Ishikawa (cell line): Measurements from ENCODE around the gene FAM222B.

ENCODE experiments used
- CEBPB ChIP-seq: IDR thresholded peaks from 2 replicates; pipeline ENCODE4 v1.6.1; 2012
- CREB1 ChIP-seq: IDR thresholded peaks from 2 replicates; pipeline ENCODE4 v1.6.1; 2012; ENCODE audit warnings: low read depth
- EGR1 ChIP-seq: IDR thresholded peaks from 2 replicates; pipeline ENCODE4 v1.6.1; 2012
- EP300 ChIP-seq: IDR thresholded peaks from 2 replicates; pipeline ENCODE4 v1.6.1; 2012; ENCODE audit warnings: borderline replicate concordance
- FOXM1 ChIP-seq: IDR thresholded peaks from 2 replicates; pipeline ENCODE4 v1.6.1; 2012; ENCODE audit warnings: low read depth, borderline replicate concordance
- NFIC ChIP-seq: IDR thresholded peaks from 2 replicates; pipeline ENCODE4 v1.6.1; 2012
- RAD21 ChIP-seq: IDR thresholded peaks from 2 replicates; pipeline ENCODE4 v1.6.1; 2012; ENCODE audit warnings: low read depth
- TAF1 ChIP-seq: IDR thresholded peaks from 2 replicates; pipeline ENCODE4 v1.6.1; 2012; ENCODE audit warnings: low read depth, mild to moderate bottlenecking
- TCF12 ChIP-seq: IDR thresholded peaks from 2 replicates; pipeline ENCODE4 v1.6.1; 2012; ENCODE audit warnings: low read depth
- TEAD4 ChIP-seq: IDR thresholded peaks from 2 replicates; pipeline ENCODE4 v1.6.1; 2012
- YY1 ChIP-seq: IDR thresholded peaks from 2 replicates; pipeline ENCODE4 v1.6.1; 2012; ENCODE audit warnings: low read depth
- ZBTB7A ChIP-seq: IDR thresholded peaks from 2 replicates; pipeline ENCODE4 v1.6.1; 2012; ENCODE audit warnings: low read depth
- TF ChIP-seq, protein P1 (sequence below): IDR thresholded peaks from 2 replicates; pipeline ENCODE4 v1.6.1; 2012
- TF ChIP-seq, protein P2 (sequence below): IDR thresholded peaks from 2 replicates; pipeline ENCODE4 v1.6.1; 2012
- TF ChIP-seq, protein P3 (sequence below): IDR thresholded peaks from 2 replicates; pipeline ENCODE4 v1.6.1; 2012; ENCODE audit warnings: low read depth, mild to moderate bottlenecking

The FAM222B gene

DNA sequence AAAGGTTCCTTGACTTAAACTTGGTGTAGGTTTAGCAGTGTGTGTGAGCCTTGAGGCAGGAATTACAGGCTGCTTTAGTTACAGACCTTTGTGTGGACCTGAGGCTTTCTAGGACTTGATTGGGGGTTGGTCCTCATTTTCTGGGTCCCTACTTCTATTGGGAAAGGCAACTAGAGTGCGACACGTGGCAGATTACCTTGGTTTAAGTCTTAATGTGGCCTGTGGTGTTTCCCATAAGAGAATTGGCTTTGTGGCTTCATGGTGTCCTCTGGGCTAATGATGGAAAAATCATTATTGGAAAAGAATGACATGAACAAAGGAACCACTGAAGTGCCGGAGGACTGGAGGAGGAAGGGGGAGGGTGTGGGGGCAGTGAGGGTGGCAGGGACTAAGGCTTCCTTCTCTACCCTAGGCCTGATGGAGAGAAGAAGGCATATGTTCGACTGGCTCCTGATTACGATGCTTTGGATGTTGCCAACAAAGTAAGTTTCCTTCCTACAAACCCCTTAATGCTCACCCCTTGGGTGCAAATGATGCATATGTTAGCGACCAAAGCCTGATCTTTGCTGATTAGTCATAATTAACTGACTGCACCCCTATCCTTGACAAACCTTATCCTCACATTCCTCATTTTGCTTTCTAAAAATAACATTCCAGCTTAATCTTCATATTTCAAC lies 119.3 kb downstream of the FAM222B start:
- TF ChIP-seq TAF1 (no peak), RAD21 (no peak), FOXM1 (no peak), NFIC (no peak), EP300 (no peak), ZBTB7A (no peak), YY1 (no peak), TEAD4 (no peak), TCF12 (no peak), CREB1 (no peak), EGR1 (no peak), CEBPB (no peak)
- TF ChIP-seq, protein P1, sequence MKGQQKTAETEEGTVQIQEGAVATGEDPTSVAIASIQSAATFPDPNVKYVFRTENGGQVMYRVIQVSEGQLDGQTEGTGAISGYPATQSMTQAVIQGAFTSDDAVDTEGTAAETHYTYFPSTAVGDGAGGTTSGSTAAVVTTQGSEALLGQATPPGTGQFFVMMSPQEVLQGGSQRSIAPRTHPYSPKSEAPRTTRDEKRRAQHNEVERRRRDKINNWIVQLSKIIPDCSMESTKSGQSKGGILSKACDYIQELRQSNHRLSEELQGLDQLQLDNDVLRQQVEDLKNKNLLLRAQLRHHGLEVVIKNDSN: no peak
- TF ChIP-seq, protein P2, sequence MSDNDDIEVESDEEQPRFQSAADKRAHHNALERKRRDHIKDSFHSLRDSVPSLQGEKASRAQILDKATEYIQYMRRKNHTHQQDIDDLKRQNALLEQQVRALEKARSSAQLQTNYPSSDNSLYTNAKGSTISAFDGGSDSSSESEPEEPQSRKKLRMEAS: no peak
- TF ChIP-seq, protein P3, sequence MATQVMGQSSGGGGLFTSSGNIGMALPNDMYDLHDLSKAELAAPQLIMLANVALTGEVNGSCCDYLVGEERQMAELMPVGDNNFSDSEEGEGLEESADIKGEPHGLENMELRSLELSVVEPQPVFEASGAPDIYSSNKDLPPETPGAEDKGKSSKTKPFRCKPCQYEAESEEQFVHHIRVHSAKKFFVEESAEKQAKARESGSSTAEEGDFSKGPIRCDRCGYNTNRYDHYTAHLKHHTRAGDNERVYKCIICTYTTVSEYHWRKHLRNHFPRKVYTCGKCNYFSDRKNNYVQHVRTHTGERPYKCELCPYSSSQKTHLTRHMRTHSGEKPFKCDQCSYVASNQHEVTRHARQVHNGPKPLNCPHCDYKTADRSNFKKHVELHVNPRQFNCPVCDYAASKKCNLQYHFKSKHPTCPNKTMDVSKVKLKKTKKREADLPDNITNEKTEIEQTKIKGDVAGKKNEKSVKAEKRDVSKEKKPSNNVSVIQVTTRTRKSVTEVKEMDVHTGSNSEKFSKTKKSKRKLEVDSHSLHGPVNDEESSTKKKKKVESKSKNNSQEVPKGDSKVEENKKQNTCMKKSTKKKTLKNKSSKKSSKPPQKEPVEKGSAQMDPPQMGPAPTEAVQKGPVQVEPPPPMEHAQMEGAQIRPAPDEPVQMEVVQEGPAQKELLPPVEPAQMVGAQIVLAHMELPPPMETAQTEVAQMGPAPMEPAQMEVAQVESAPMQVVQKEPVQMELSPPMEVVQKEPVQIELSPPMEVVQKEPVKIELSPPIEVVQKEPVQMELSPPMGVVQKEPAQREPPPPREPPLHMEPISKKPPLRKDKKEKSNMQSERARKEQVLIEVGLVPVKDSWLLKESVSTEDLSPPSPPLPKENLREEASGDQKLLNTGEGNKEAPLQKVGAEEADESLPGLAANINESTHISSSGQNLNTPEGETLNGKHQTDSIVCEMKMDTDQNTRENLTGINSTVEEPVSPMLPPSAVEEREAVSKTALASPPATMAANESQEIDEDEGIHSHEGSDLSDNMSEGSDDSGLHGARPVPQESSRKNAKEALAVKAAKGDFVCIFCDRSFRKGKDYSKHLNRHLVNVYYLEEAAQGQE: no peak

DNA sequence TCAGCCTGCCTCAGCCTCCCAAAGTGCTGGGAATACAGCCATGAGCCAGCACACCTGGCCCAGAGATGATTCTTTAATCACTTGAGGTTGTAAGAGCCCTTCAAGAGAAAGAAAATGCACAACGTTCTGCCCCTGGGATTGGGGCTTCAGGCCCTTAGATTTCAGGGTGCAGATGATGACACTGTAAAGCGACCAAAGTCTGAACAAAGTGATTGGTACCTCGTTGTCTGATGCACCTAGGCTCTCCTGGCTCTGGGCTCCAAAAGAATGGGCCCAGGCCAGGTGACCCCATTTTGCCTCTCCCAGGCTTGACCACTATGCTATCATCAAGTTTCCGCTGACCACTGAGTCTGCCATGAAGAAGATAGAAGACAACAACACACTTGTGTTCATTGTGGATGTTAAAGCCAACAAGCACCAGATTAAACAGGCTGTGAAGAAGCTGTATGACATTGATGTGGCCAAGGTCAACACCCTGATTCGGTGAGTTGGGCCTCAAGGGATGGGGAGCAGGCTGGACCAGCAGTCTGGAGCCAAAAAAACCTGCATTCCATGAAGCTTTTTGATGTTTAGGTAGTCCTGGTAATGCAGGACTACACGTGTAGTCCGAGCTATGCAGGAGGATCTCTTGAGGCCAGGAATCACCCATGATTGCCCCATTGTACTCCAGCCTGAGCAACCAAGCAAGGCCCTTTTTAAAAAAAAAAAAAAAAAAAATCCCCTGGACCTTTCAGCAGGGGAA lies 120.0 kb downstream of the FAM222B start:
- TF ChIP-seq TEAD4: no peak
- TF ChIP-seq FOXM1: no peak
- TF ChIP-seq TCF12: no peak
- TF ChIP-seq YY1: no peak
- no peak for TF ChIP-seq EP300
- TF ChIP-seq, protein P2: no peak
- no peak for TF ChIP-seq RAD21
- TF ChIP-seq TAF1: no peak
- no peak for TF ChIP-seq EGR1
- TF ChIP-seq, protein P1: no peak
- no peak for TF ChIP-seq CREB1
- TF ChIP-seq ZBTB7A: no peak
- no peak for TF ChIP-seq NFIC
- TF ChIP-seq, protein P3: no peak

DNA sequence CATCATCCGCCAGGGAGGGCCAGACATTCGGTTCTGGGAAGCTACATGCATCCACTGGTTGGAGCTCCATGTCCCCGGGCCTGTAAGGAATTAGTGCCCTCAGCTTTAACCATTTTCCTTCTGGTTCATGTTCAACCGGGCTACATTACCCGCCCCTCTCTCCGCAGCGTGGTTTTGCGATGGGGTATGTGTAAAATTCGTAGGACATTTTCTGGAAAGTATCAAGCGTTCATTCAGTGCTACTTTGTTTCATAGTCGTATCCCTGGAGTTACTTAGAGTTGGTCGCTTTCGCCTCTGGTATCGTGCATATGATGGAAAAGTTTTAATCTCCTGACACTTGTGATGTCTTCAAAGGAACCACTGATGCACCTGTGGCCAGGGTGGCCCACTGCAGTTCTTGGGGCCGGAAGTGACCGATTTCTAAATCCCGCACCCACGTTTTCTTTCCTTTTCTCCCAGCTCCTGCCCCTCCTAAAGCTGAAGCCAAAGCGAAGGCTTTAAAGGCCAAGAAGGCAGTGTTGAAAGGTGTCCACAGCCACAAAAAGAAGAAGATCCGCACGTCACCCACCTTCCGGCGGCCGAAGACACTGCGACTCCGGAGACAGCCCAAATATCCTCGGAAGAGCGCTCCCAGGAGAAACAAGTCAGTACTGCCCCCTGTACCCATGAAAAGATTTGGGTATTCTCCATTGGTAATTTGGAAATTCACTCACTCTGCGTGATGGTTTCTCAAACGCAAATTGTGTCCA lies 122.2 kb downstream of the FAM222B start:
- TF ChIP-seq FOXM1 (no peak), RAD21 (no peak), TAF1 (no peak; the same call in 1 of the 2 replicates), EGR1 (no peak), CEBPB (no peak), EP300 (no peak), YY1 (no peak), NFIC (no peak), ZBTB7A (no peak), TCF12 (no peak), CREB1 (no peak), TEAD4 (no peak)
- TF ChIP-seq, protein P1: no peak
- TF ChIP-seq, protein P3: no peak
- TF ChIP-seq, protein P2: no peak
